Type B pancreatic cell (in vitro differentiated cells): ENCODE measurements around the gene UBR1. TPM values are rescaled to one million over a fixed set of nuclear protein-coding genes. Genes with fewer than 3 reads are reported as not detected.

ENCODE experiments used
- DNase-seq: peaks from one replicate; pipeline ENCODE4 v3.0.0; 2021; ENCODE audit warnings: mixed read lengths; ENCODE audit not compliant: unreplicated experiment; ENCODE audit errors: extremely low spot score
- H3K27ac Mint-ChIP-seq: 2 replicates; pipeline ENCODE4 v1.8.0; 2021; ENCODE audit warnings: mild to moderate bottlenecking, mixed read lengths
- H3K27me3 Mint-ChIP-seq: 2 replicates; pipeline ENCODE4 v1.8.0; 2021; ENCODE audit warnings: mixed read lengths
- H3K36me3 Mint-ChIP-seq: 2 replicates; pipeline ENCODE4 v1.8.0; 2021; ENCODE audit warnings: mixed read lengths
- H3K4me1 Mint-ChIP-seq: one replicate; pipeline ENCODE4 v1.8.0; 2021; ENCODE audit warnings: mixed read lengths; ENCODE audit not compliant: unreplicated experiment
- H3K4me3 Mint-ChIP-seq: 2 replicates; pipeline ENCODE4 v1.8.0; 2021; ENCODE audit warnings: mild to moderate bottlenecking, mixed read lengths
- H3K9me3 Mint-ChIP-seq: 2 replicates; pipeline ENCODE4 v1.8.0; 2021; ENCODE audit warnings: mixed read lengths
- CTCF ChIP-seq: fragments of 200-600 bp; sonication (generic); conservative IDR thresholded peaks from 2 replicates; pipeline ENCODE4 v1.5.0; 2021; ENCODE audit warnings: antibody characterized with exemption, mild to moderate bottlenecking
- total RNA-seq: library from RNA; stranded (reverse); gene quantifications from 2 replicates; pipeline ENCODE4 v1.2.1, GENCODE V29; 2021; ENCODE audit warnings: low replicate concordance

The UBR1 gene
- total RNA-seq, 1 donor from 2014 or later = 28.3 TPM

DNA sequence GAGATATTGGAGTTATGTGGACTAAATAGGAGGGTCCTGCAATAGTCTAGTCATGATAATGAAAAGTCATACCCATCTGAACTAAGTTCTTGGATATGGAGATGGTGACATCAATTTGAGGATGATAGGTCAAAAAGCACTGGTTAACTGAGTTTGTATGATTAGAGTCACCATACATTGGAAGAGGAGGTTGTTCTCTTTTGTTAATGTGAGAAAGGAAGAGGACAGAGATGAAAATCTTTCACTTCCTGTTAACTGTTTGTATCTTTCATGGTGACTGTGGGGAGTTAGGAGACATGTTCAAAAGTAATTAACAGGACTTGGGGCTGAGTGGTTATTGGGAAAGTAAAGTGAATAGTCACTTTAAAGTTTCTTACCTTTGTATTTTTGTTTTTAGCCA, 38.7 kb upstream of the UBR1 start:
- H3K4me1 Mint-ChIP-seq = no peaks in the 10 kb centered on the region
- TF ChIP-seq CTCF = no peak
- DNase-seq = no peak
- H3K4me3 Mint-ChIP-seq = no peak overlapping the region
- H3K27ac Mint-ChIP-seq = no peak overlapping the region
- H3K9me3 Mint-ChIP-seq = no peaks in the 10 kb centered on the region
- H3K36me3 Mint-ChIP-seq = peaks cover 11% of the 10 kb centered on the region
- no peaks in the 10 kb centered on the region for H3K27me3 Mint-ChIP-seq

DNA sequence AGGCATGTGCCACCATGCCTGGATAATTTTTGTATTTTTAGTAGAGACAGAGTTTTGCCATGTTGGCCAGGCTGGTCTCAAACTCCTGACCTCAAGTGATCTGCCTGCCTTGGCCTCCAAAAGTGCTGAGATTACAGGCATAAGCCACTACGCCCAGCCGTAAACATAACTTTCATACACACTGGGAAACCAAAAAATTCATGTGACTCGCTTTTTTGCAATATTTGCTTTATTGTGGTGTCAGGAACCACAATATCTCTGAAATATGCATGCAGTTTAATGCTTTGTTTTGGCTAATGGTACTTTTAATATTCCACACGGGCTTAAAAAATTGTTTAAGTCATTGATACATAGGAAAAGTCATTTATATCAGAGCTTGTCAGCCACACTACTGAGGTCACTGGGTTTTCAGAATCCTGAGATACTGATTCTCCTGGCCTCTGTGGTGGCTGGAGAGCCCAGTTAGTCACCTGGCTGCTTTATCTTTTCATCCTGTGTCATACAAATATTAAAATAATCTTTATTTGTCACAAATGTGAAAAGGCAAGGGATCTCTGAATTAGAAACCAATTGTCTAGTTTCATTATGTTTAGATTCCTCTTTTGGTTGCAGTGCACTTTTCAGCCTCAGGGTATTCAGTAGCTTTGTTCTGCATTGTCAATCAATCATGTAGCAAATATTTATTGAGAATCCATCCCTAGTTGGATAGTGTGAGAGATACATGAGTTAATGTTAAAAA, 37.5 kb upstream of the UBR1 start:
- peaks cover 18% of the 10 kb centered on the region for H3K36me3 Mint-ChIP-seq
- no peaks in the 10 kb centered on the region for H3K9me3 Mint-ChIP-seq
- no peaks in the 10 kb centered on the region for H3K27me3 Mint-ChIP-seq
- H3K4me3 Mint-ChIP-seq = no peak overlapping the region
- DNase-seq = no peak
- TF ChIP-seq CTCF = no peak
- H3K4me1 Mint-ChIP-seq = no peaks in the 10 kb centered on the region
- no peak overlapping the region for H3K27ac Mint-ChIP-seq

- Mint-ChIP-seq H3K4me1 (peaks cover 3% of the 10 kb centered on the region), H3K27me3 (peaks cover 12% of the 10 kb centered on the region), H3K4me3 (peak overlapping the region; percentile 17), H3K9me3 (no peaks in the 10 kb centered on the region), H3K27ac (no peak overlapping the region), H3K36me3 (peaks cover 17% of the 10 kb centered on the region)
- DNase-seq = no peak
- no peak for TF ChIP-seq CTCF
These were observed 29.5 kb upstream of the UBR1 start for GRCh38 chr15:43135351-43135750.

DNA sequence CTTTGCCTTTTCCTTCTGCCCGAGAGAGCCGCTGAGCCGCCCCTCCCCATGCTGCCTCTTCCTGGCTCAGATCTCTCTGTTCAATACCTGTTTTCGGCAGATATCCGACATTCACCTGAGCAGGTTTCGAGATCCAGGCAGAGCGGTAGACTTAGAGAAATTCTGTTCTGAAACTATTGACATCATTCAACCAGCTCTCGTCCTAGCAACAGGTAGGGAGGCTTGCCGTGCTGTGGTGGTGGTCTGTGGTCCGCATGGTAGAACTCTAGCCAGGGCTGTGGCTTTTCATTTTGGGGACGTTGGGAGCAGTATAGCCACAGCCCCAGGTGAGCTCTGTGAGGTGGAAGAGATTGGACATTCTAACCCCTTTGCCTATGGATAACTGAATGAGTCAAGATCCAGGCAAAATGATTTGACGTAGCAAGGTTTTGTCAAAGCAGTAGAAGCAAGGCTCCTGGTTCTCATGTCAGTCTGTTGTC, 28.4 kb upstream of the UBR1 start:
- H3K27ac Mint-ChIP-seq = peak overlapping the region; percentile 92
- peaks cover 12% of the 10 kb centered on the region for H3K27me3 Mint-ChIP-seq
- peaks cover 5% of the 10 kb centered on the region for H3K9me3 Mint-ChIP-seq
- no peak for TF ChIP-seq CTCF
- peak overlapping the region; percentile 92 for H3K4me3 Mint-ChIP-seq
- peaks cover 3% of the 10 kb centered on the region for H3K4me1 Mint-ChIP-seq
- H3K36me3 Mint-ChIP-seq = peaks cover 15% of the 10 kb centered on the region
- no peak for DNase-seq

- peaks cover 6% of the 10 kb centered on the region for H3K9me3 Mint-ChIP-seq
- peak within 1 kb of the TSS; percentile 92 for H3K27ac Mint-ChIP-seq
- H3K36me3 Mint-ChIP-seq = peaks cover 12% of the 10 kb centered on the region
- peak within 1 kb of the TSS; percentile 92 for H3K4me3 Mint-ChIP-seq
- H3K4me1 Mint-ChIP-seq = peaks cover 3% of the 10 kb centered on the region
- peak; percentile 24 for TF ChIP-seq CTCF
- DNase-seq = peak; percentile 77
- H3K27me3 Mint-ChIP-seq = peaks cover 12% of the 10 kb centered on the region
These were observed 27.8 kb upstream of the UBR1 start, which contains the start of gene TMEM62 for GRCh38 chr15:43133430-43134156. Gene TMEM62, plus strand, starts transcription at chr15:43133586. Its CDS starts 217 bp downstream, at chr15:43133803.
